OCI-LY1 (cell line): Measurements from ENCODE around the gene CAMK2A.

Source experiments
- H2AFZ ChIP-seq: fragments of 200-600 bp; sonication (generic), shearing (Covaris generic); 2 replicates; pipeline ENCODE4 v1.6.0; 2014; ENCODE audit warnings: antibody characterized with exemption, mild to moderate bottlenecking, low read length
- H3F3A ChIP-seq: fragments of 200-600 bp; sonication (generic), shearing (Covaris generic); 2 replicates; pipeline ENCODE4 v1.6.0; 2014; ENCODE audit warnings: mild to moderate bottlenecking, antibody characterized with exemption, low read length, moderate library complexity; ENCODE audit not compliant: insufficient read depth
- H3K27ac ChIP-seq: fragments of 200-600 bp; sonication (generic); 2 replicates; pipeline ENCODE4 v1.5.1; 2014; ENCODE audit warnings: low read length, mixed run types, mild to moderate bottlenecking, low read depth; ENCODE audit not compliant: poor library complexity, severe bottlenecking
- H3K27me3 ChIP-seq: fragments of 200-600 bp; sonication (generic); 2 replicates; pipeline ENCODE4 v1.6.0; 2014; ENCODE audit warnings: antibody characterized with exemption, mild to moderate bottlenecking, low read length, moderate library complexity; ENCODE audit not compliant: insufficient read depth
- H3K36me3 ChIP-seq: fragments of 200-600 bp; sonication (generic); 2 replicates; pipeline ENCODE4 v1.6.1; 2014; ENCODE audit warnings: mild to moderate bottlenecking, antibody characterized with exemption, low read length, moderate library complexity, mixed read lengths; ENCODE audit not compliant: insufficient read depth
- H3K4me1 ChIP-seq: fragments of 200-600 bp; sonication (generic); 2 replicates; pipeline ENCODE4 v1.5.1; 2014; ENCODE audit warnings: mild to moderate bottlenecking, low read length, moderate library complexity; ENCODE audit not compliant: insufficient read depth, severe bottlenecking
- H3K4me2 ChIP-seq: fragments of 200-600 bp; sonication (generic), shearing (Covaris generic); 2 replicates; pipeline ENCODE4 v1.6.1; 2014; ENCODE audit warnings: low read length
- H3K4me3 ChIP-seq: fragments of 200-600 bp; sonication (generic); 2 replicates; pipeline ENCODE4 v1.5.1; 2014; ENCODE audit warnings: low read length, low read depth, mild to moderate bottlenecking, mixed read lengths; ENCODE audit not compliant: poor library complexity, severe bottlenecking
- H3K79me2 ChIP-seq: fragments of 200-600 bp; shearing (Covaris generic); 2 replicates; pipeline ENCODE4 v1.6.1; 2016; ENCODE audit warnings: mixed run types, low read length, mixed read lengths; ENCODE audit not compliant: insufficient read depth
- H3K9ac ChIP-seq: fragments of 200-600 bp; sonication (generic), shearing (Covaris generic); 2 replicates; pipeline ENCODE4 v1.6.1; 2014; ENCODE audit warnings: mild to moderate bottlenecking, low read length, mixed read lengths
- H3K9me2 ChIP-seq: fragments of 200-600 bp; sonication (generic), shearing (Covaris generic); 2 replicates; pipeline ENCODE4 v1.6.1; 2014; ENCODE audit warnings: low read depth, mild to moderate bottlenecking, low read length, mixed read lengths
- H3K9me3 ChIP-seq: fragments of 200-600 bp; shearing (Covaris generic); 2 replicates; pipeline ENCODE4 v1.6.1; 2014; ENCODE audit warnings: low read length, mixed read lengths
- H4K20me1 ChIP-seq: fragments of 200-600 bp; sonication (generic), shearing (Covaris generic); 2 replicates; pipeline ENCODE4 v1.6.0; 2016; ENCODE audit warnings: mild to moderate bottlenecking, low read length; ENCODE audit not compliant: insufficient read depth
- CTCF ChIP-seq: fragments of 200-600 bp; sonication (generic), shearing (Covaris generic); IDR thresholded peaks from 2 replicates; pipeline ENCODE4 v1.5.1; 2017; ENCODE audit warnings: mild to moderate bottlenecking, antibody characterized with exemption, low read length, moderate library complexity, mixed read lengths
- EZH2 ChIP-seq: fragments of 200-600 bp; sonication (generic), shearing (Covaris generic); IDR thresholded peaks from 2 replicates; pipeline ENCODE4 v1.8.0; 2017; ENCODE audit warnings: borderline replicate concordance, mixed run types, mild to moderate bottlenecking, antibody characterized with exemption, low read length, moderate library complexity, mixed read lengths

The CAMK2A gene

GRCh38 chr5:150241298-150242160 is 48.0 kb downstream of the CAMK2A start:
- Histone ChIP-seq H3K79me2 (no peaks in the 10 kb centered on the region), H3K27me3 (no peaks in the 10 kb centered on the region; the same call in 1 of the 2 replicates), H3K9me3 (no peaks in the 10 kb centered on the region), H3F3A (no peaks in the 10 kb centered on the region), H3K36me3 (no peaks in the 10 kb centered on the region), H3K9me2 (no peaks in the 10 kb centered on the region), H3K4me2 (no peak overlapping the region), H3K4me1 (no peaks in the 10 kb centered on the region), H3K9ac (no peak overlapping the region), H2AFZ (no peak overlapping the region), H3K27ac (no peak overlapping the region), H3K4me3 (no peak overlapping the region), H4K20me1 (no peaks in the 10 kb centered on the region)
- TF ChIP-seq CTCF, result no peak
- no peak for TF ChIP-seq EZH2

- Histone ChIP-seq H3K4me2 (no peak overlapping the region), H3K9ac (no peak overlapping the region), H3K9me3 (no peaks in the 10 kb centered on the region), H3K27me3 (no peaks in the 10 kb centered on the region; the same call in 1 of the 2 replicates), H3K4me3 (no peak overlapping the region), H2AFZ (no peak overlapping the region), H3K36me3 (no peaks in the 10 kb centered on the region), H3K4me1 (no peaks in the 10 kb centered on the region), H3F3A (no peaks in the 10 kb centered on the region), H3K79me2 (no peaks in the 10 kb centered on the region), H3K9me2 (no peaks in the 10 kb centered on the region), H3K27ac (no peak overlapping the region), H4K20me1 (no peaks in the 10 kb centered on the region)
- TF ChIP-seq EZH2 (no peak), CTCF (no peak)
Measured at GRCh38 chr5:150239794-150240122, 49.8 kb downstream of the CAMK2A start.

- H3K9ac ChIP-seq, result no peak overlapping the region
- H3F3A ChIP-seq, result no peaks in the 10 kb centered on the region
- H3K4me2 ChIP-seq, result no peak overlapping the region
- H4K20me1 ChIP-seq, result no peaks in the 10 kb centered on the region
- no peaks in the 10 kb centered on the region; the same call in 1 of the 2 replicates for H3K27me3 ChIP-seq
- no peak overlapping the region for H3K27ac ChIP-seq
- TF ChIP-seq CTCF, result no peak
- H2AFZ ChIP-seq, result no peak overlapping the region
- no peaks in the 10 kb centered on the region for H3K79me2 ChIP-seq
- H3K9me2 ChIP-seq, result no peaks in the 10 kb centered on the region
- H3K4me1 ChIP-seq, result no peaks in the 10 kb centered on the region
- H3K9me3 ChIP-seq, result no peaks in the 10 kb centered on the region
- no peaks in the 10 kb centered on the region for H3K36me3 ChIP-seq
- H3K4me3 ChIP-seq, result no peak overlapping the region
Measured at GRCh38 chr5:150239099-150239793, 50.3 kb downstream of the CAMK2A start.
